ENCODE measurements around the gene CPPED1.

The CPPED1 gene

GRCh38 chr16:12708266-12708665 is 95.4 kb downstream of the CPPED1 start:
- H3K9ac ChIP-seq: no peak overlapping the region
- no peak for TF ChIP-seq CTCF (IDR thresholded peaks at IDR 0.05)
- H3K27me3 ChIP-seq (ENCODE audit: control insufficient read depth, insufficient read depth, low read length): no peaks in the 10 kb centered on the region
- H3K36me3 ChIP-seq (ENCODE audit: control insufficient read depth, insufficient read depth, low read length): no peaks in the 10 kb centered on the region
- H3K4me3 ChIP-seq (ENCODE audit: low read depth, low read length): no peak overlapping the region
- H3K79me2 ChIP-seq: no peaks in the 10 kb centered on the region
- no peak overlapping the region for H3K4me2 ChIP-seq (ENCODE audit: low read length)
- no peak overlapping the region for H3K27ac ChIP-seq
- H3K9me3 ChIP-seq (ENCODE audit: control insufficient read depth, low read length): no peaks in the 10 kb centered on the region
- H2AFZ ChIP-seq: no peak overlapping the region
- no peaks in the 10 kb centered on the region for H3K4me1 ChIP-seq

DNA sequence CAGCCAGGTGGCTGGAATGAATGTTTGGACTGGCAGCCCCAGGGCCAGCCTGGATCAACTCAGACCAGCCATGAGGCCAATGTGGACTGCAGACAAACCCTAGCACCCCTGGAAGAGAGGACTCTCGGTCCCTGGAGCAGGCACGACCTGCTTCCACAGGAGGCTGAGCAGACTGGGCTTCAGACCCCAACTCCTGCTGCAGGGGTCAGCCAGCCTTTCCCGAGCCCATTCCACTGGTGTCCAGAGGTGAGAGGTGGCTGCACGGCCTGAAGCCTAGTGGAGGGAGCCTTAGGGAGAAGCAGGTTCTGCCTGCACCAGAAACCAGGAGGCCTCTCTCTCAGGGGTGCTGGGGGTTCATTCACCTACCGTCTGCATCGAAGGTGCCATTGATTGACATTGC is 97.1 kb downstream of the CPPED1 start:
- Histone ChIP-seq H3K9ac (no peak overlapping the region), H3K79me2 (no peaks in the 10 kb centered on the region), H3K4me3 (ENCODE audit: low read depth, low read length) (no peak overlapping the region), H3K9me3 (ENCODE audit: control insufficient read depth, low read length) (no peaks in the 10 kb centered on the region), H3K27me3 (ENCODE audit: control insufficient read depth, insufficient read depth, low read length) (no peaks in the 10 kb centered on the region), H2AFZ (no peak overlapping the region), H3K36me3 (ENCODE audit: control insufficient read depth, insufficient read depth, low read length) (no peaks in the 10 kb centered on the region), H3K4me1 (no peaks in the 10 kb centered on the region), H3K27ac (no peak overlapping the region), H3K4me2 (ENCODE audit: low read length) (no peak overlapping the region)
- TF ChIP-seq CTCF (IDR thresholded peaks at IDR 0.05): no peak

DNA sequence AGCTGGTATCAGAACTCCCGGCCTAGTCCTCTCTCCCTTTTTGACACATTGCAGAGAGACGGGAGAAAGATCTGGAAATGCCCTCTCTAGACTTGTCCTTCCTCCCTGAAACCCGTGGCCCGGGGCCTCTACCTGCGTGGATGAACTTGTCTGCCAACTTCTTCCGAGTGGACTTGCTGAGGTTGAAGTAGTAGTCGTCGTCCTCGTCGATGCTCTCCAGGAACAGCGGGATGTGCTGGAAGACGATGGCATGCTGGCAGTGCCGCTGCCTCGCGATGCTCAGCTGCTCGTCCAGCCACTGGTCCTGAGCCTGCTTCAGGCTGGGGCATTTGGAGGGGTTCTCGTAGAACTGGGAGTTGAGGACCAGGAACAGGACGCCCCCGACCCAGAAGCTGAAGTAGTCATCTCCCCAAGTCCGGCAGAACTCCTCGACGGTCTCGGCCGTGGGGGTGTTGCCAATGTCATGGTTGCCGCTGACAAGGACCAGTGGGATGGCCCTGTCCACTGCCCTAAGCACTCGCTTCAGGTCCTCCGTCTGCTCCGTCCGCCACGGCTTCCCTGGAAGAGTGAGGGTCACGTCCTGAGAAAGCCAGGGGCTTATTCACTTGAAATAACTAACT is 99.1 kb downstream of the CPPED1 start:
- H3K27ac ChIP-seq: no peak overlapping the region
- no peak overlapping the region for H2AFZ ChIP-seq
- H3K9me3 ChIP-seq (ENCODE audit: control insufficient read depth, low read length): no peaks in the 10 kb centered on the region
- TF ChIP-seq CTCF (IDR thresholded peaks at IDR 0.05): no peak
- no peak overlapping the region for H3K4me3 ChIP-seq (ENCODE audit: low read depth, low read length)
- H3K36me3 ChIP-seq (ENCODE audit: control insufficient read depth, insufficient read depth, low read length): no peaks in the 10 kb centered on the region
- H3K4me1 ChIP-seq: no peaks in the 10 kb centered on the region
- H3K79me2 ChIP-seq: no peaks in the 10 kb centered on the region
- H3K9ac ChIP-seq: no peak overlapping the region
- no peaks in the 10 kb centered on the region for H3K27me3 ChIP-seq (ENCODE audit: control insufficient read depth, insufficient read depth, low read length)
- no peak overlapping the region for H3K4me2 ChIP-seq (ENCODE audit: low read length)

DNA sequence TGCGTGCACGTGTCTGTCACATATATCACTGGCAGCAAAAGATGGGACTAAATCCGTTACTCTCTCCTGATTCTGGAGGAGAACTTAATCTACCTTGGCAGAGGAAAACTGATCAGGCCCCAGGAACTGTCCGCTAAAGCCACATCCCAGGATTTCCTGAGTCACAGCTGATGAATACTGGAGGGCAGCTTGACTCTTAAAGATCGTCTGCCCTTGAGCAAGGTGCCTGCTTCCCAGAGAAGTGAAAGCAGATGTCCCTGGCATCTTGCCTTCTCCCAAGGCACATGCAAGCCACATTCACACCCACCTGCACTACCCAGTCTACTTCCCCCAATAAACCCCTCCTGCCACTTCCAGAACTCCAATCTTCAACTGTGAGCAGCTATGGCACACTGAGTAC is 99.8 kb downstream of the CPPED1 start:
- no peak overlapping the region for H3K9ac ChIP-seq
- H3K4me1 ChIP-seq: no peaks in the 10 kb centered on the region
- H3K79me2 ChIP-seq: no peaks in the 10 kb centered on the region
- H3K27me3 ChIP-seq (ENCODE audit: control insufficient read depth, insufficient read depth, low read length): no peaks in the 10 kb centered on the region
- H3K4me3 ChIP-seq (ENCODE audit: low read depth, low read length): no peak overlapping the region
- H3K36me3 ChIP-seq (ENCODE audit: control insufficient read depth, insufficient read depth, low read length): no peaks in the 10 kb centered on the region
- H3K27ac ChIP-seq: no peak overlapping the region
- no peaks in the 10 kb centered on the region for H3K9me3 ChIP-seq (ENCODE audit: control insufficient read depth, low read length)
- no peak for TF ChIP-seq CTCF (IDR thresholded peaks at IDR 0.05)
- no peak overlapping the region for H2AFZ ChIP-seq
- no peak overlapping the region for H3K4me2 ChIP-seq (ENCODE audit: low read length)

GRCh38 chr16:12700161-12700560 is 103.5 kb downstream of the CPPED1 start:
- TF ChIP-seq CTCF (IDR thresholded peaks at IDR 0.05): no peak
- Histone ChIP-seq H3K36me3 (ENCODE audit: control insufficient read depth, insufficient read depth, low read length) (no peaks in the 10 kb centered on the region), H3K4me2 (ENCODE audit: low read length) (no peak overlapping the region), H3K9ac (no peak overlapping the region), H3K4me3 (ENCODE audit: low read depth, low read length) (no peak overlapping the region), H2AFZ (no peak overlapping the region), H3K79me2 (no peaks in the 10 kb centered on the region), H3K4me1 (no peaks in the 10 kb centered on the region), H3K9me3 (ENCODE audit: control insufficient read depth, low read length) (no peaks in the 10 kb centered on the region), H3K27ac (no peak overlapping the region), H3K27me3 (ENCODE audit: control insufficient read depth, insufficient read depth, low read length) (no peaks in the 10 kb centered on the region)
